ENCODE results near the gene PRDM12.
"Not testable (repeated sequence)": the region's sequence is repeated elsewhere in the genome, so short reads cannot be mapped to it uniquely, and the experiment has no call there.

The PRDM12 gene

GRCh38 chr9:130682421-130683121, 18.2 kb downstream of the PRDM12 start:
- Mint-ChIP-seq H3K27ac (peak overlapping the region; percentile 67), H3K4me3 (peak overlapping the region; percentile 88), H3K36me3 (ENCODE audit: low read depth) (peaks cover 2% of the 10 kb centered on the region)

GRCh38 chr9:130685104-130685503, 20.7 kb downstream of the PRDM12 start:
- Mint-ChIP-seq H3K27ac (no peak overlapping the region), H3K4me1 (ENCODE audit: low read depth) (peaks cover 16% of the 10 kb centered on the region), H3K4me3 (no peak overlapping the region), H3K9me3 (no peaks in the 10 kb centered on the region), H3K27me3 (ENCODE audit: low read depth) (peaks cover 10% of the 10 kb centered on the region), H3K36me3 (ENCODE audit: low read depth) (peaks cover 2% of the 10 kb centered on the region)
- DNase-seq (ENCODE audit: low spot score) = no peak

More at GRCh38 chr9:130682421-130683121, 18.2 kb downstream of the PRDM12 start:
- peaks cover 6% of the 10 kb centered on the region for H3K4me1 Mint-ChIP-seq (ENCODE audit: low read depth)
- peak; percentile 47 for DNase-seq (ENCODE audit: low spot score)
- H3K27me3 Mint-ChIP-seq (ENCODE audit: low read depth) = peaks cover 22% of the 10 kb centered on the region
- no peaks in the 10 kb centered on the region for H3K9me3 Mint-ChIP-seq

GRCh38 chr9:130685945-130686344, 21.6 kb downstream of the PRDM12 start:
- not testable (repeated sequence) for H3K36me3 Mint-ChIP-seq (ENCODE audit: low read depth); H3K9me3 Mint-ChIP-seq; H3K27me3 Mint-ChIP-seq (ENCODE audit: low read depth); DNase-seq (ENCODE audit: low spot score); H3K27ac Mint-ChIP-seq; H3K4me3 Mint-ChIP-seq
- peaks cover 20% of the 10 kb centered on the region for H3K4me1 Mint-ChIP-seq (ENCODE audit: low read depth)

GRCh38 chr9:130687615-130688014, 23.2 kb downstream of the PRDM12 start:
- Mint-ChIP-seq H3K4me1 (ENCODE audit: low read depth) (peaks cover 17% of the 10 kb centered on the region), H3K9me3 (no peaks in the 10 kb centered on the region), H3K27ac (no peak overlapping the region), H3K4me3 (no peak overlapping the region), H3K27me3 (ENCODE audit: low read depth) (peaks cover 2% of the 10 kb centered on the region), H3K36me3 (ENCODE audit: low read depth) (no peaks in the 10 kb centered on the region)
- no peak for DNase-seq (ENCODE audit: low spot score)

GRCh38 chr9:130688072-130688471, 23.7 kb downstream of the PRDM12 start:
- peaks cover 20% of the 10 kb centered on the region for H3K4me1 Mint-ChIP-seq (ENCODE audit: low read depth)
- no peak overlapping the region for H3K4me3 Mint-ChIP-seq
- H3K27me3 Mint-ChIP-seq (ENCODE audit: low read depth) = peaks cover 2% of the 10 kb centered on the region
- H3K27ac Mint-ChIP-seq = no peak overlapping the region
- no peak for DNase-seq (ENCODE audit: low spot score)
- no peaks in the 10 kb centered on the region for H3K9me3 Mint-ChIP-seq
- H3K36me3 Mint-ChIP-seq (ENCODE audit: low read depth) = no peaks in the 10 kb centered on the region

GRCh38 chr9:130689572-130689936, 25.2 kb downstream of the PRDM12 start:
- Mint-ChIP-seq H3K4me1 (ENCODE audit: low read depth) (peaks cover 25% of the 10 kb centered on the region), H3K27ac (no peak overlapping the region), H3K27me3 (ENCODE audit: low read depth) (peaks cover 2% of the 10 kb centered on the region), H3K36me3 (ENCODE audit: low read depth) (peaks cover 3% of the 10 kb centered on the region), H3K4me3 (no peak overlapping the region), H3K9me3 (no peaks in the 10 kb centered on the region)
- no peak for DNase-seq (ENCODE audit: low spot score)

GRCh38 chr9:130689937-130690700, 25.7 kb downstream of the PRDM12 start:
- peaks cover 29% of the 10 kb centered on the region for H3K4me1 Mint-ChIP-seq (ENCODE audit: low read depth)
- no peak overlapping the region for H3K4me3 Mint-ChIP-seq
- H3K27me3 Mint-ChIP-seq (ENCODE audit: low read depth) = no peaks in the 10 kb centered on the region
- DNase-seq (ENCODE audit: low spot score) = no peak
- H3K9me3 Mint-ChIP-seq = no peaks in the 10 kb centered on the region
- no peak overlapping the region for H3K27ac Mint-ChIP-seq
- H3K36me3 Mint-ChIP-seq (ENCODE audit: low read depth) = peaks cover 7% of the 10 kb centered on the region

GRCh38 chr9:130692321-130692720, 27.9 kb downstream of the PRDM12 start:
- Mint-ChIP-seq H3K27ac (no peak overlapping the region), H3K36me3 (ENCODE audit: low read depth) (peaks cover 24% of the 10 kb centered on the region), H3K9me3 (no peaks in the 10 kb centered on the region), H3K27me3 (ENCODE audit: low read depth) (no peaks in the 10 kb centered on the region), H3K4me3 (peak overlapping the region; percentile 23), H3K4me1 (ENCODE audit: low read depth) (peaks cover 43% of the 10 kb centered on the region)
- no peak for DNase-seq (ENCODE audit: low spot score)

GRCh38 chr9:130693101-130693425, 28.7 kb downstream of the PRDM12 start:
- peaks cover 41% of the 10 kb centered on the region for H3K4me1 Mint-ChIP-seq (ENCODE audit: low read depth)
- no peak for DNase-seq (ENCODE audit: low spot score)
- peak overlapping the region; percentile 95 for H3K4me3 Mint-ChIP-seq
- no peaks in the 10 kb centered on the region for H3K9me3 Mint-ChIP-seq
- peak overlapping the region; percentile 90 for H3K27ac Mint-ChIP-seq
- no peaks in the 10 kb centered on the region for H3K27me3 Mint-ChIP-seq (ENCODE audit: low read depth)
- H3K36me3 Mint-ChIP-seq (ENCODE audit: low read depth) = peaks cover 26% of the 10 kb centered on the region

GRCh38 chr9:130693426-130694191, 29.2 kb downstream of the PRDM12 start, which contains the start of gene EXOSC2:
TSS of gene EXOSC2 (plus strand) at chr9:130693780. CDS start at chr9:130693792, 12 bp downstream.
- Mint-ChIP-seq H3K36me3 (ENCODE audit: low read depth) (peaks cover 31% of the 10 kb centered on the region), H3K4me1 (ENCODE audit: low read depth) (peaks cover 39% of the 10 kb centered on the region), H3K9me3 (no peaks in the 10 kb centered on the region), H3K27ac (peak within 1 kb of the TSS; percentile 95), H3K27me3 (ENCODE audit: low read depth) (no peaks in the 10 kb centered on the region), H3K4me3 (peak within 1 kb of the TSS; percentile 95)
- DNase-seq (ENCODE audit: low spot score) = peak; percentile 90

GRCh38 chr9:130694205-130694604, 29.8 kb downstream of the PRDM12 start:
- Mint-ChIP-seq H3K4me1 (ENCODE audit: low read depth) (peaks cover 45% of the 10 kb centered on the region), H3K9me3 (no peaks in the 10 kb centered on the region), H3K27me3 (ENCODE audit: low read depth) (no peaks in the 10 kb centered on the region), H3K4me3 (peak overlapping the region; percentile 95), H3K27ac (peak overlapping the region; percentile 95), H3K36me3 (ENCODE audit: low read depth) (peaks cover 37% of the 10 kb centered on the region)
- DNase-seq (ENCODE audit: low spot score) = no peak

GRCh38 chr9:130696139-130696650, 31.8 kb downstream of the PRDM12 start:
- Mint-ChIP-seq H3K4me3 (peak overlapping the region; percentile 95), H3K9me3 (no peaks in the 10 kb centered on the region), H3K27me3 (ENCODE audit: low read depth) (no peaks in the 10 kb centered on the region), H3K36me3 (ENCODE audit: low read depth) (peaks cover 44% of the 10 kb centered on the region), H3K27ac (peak overlapping the region; percentile 10), H3K4me1 (ENCODE audit: low read depth) (peaks cover 36% of the 10 kb centered on the region)
- no peak for DNase-seq (ENCODE audit: low spot score)

GRCh38 chr9:130696996-130697395, 32.6 kb downstream of the PRDM12 start:
- peaks cover 51% of the 10 kb centered on the region for H3K36me3 Mint-ChIP-seq (ENCODE audit: low read depth)
- peaks cover 36% of the 10 kb centered on the region for H3K4me1 Mint-ChIP-seq (ENCODE audit: low read depth)
- H3K27ac Mint-ChIP-seq = no peak overlapping the region

GRCh38 chr9:130698514-130698913, 34.1 kb downstream of the PRDM12 start:
- Mint-ChIP-seq H3K4me1 (ENCODE audit: low read depth) (peaks cover 28% of the 10 kb centered on the region), H3K27ac (no peak overlapping the region), H3K4me3 (no peak overlapping the region), H3K27me3 (ENCODE audit: low read depth) (no peaks in the 10 kb centered on the region), H3K36me3 (ENCODE audit: low read depth) (peaks cover 65% of the 10 kb centered on the region), H3K9me3 (no peaks in the 10 kb centered on the region)
- DNase-seq (ENCODE audit: low spot score) = no peak

More at GRCh38 chr9:130696996-130697395, 32.6 kb downstream of the PRDM12 start:
- Mint-ChIP-seq H3K4me3 (no peak overlapping the region), H3K9me3 (no peaks in the 10 kb centered on the region), H3K27me3 (ENCODE audit: low read depth) (no peaks in the 10 kb centered on the region)
- DNase-seq (ENCODE audit: low spot score) = no peak
